ENCODE results near the gene ELAVL1.

Gene ELAVL1

GRCh38 chr19:8045872-8046568 is 40.6 kb upstream of the ELAVL1 start:
- TF ChIP-seq CTCF (IDR thresholded peaks at IDR 0.05; ENCODE audit: insufficient read depth, low read length, missing control alignments) = no peak
- ChIA-PET POLR2A (no interaction called here), CTCF (no interaction called here)
- no peak overlapping the region for H3K4me3 ChIP-seq (ENCODE audit: low read depth, low read length)
- no peak for DNase-seq (ENCODE audit: low read depth, low spot score)

GRCh38 chr19:8044018-8044417 is 38.6 kb upstream of the ELAVL1 start:
- DNase-seq (ENCODE audit: low read depth, low spot score) = no peak
- TF ChIP-seq CTCF (IDR thresholded peaks at IDR 0.05; ENCODE audit: insufficient read depth, low read length, missing control alignments) = no peak

GRCh38 chr19:8042900-8043299 is 37.5 kb upstream of the ELAVL1 start:
- no peak for TF ChIP-seq CTCF (IDR thresholded peaks at IDR 0.05; ENCODE audit: insufficient read depth, low read length, missing control alignments)
- POLR2A ChIA-PET = no interaction called here
- CTCF ChIA-PET = no interaction called here
- H3K4me3 ChIP-seq (ENCODE audit: low read depth, low read length) = no peak overlapping the region
- DNase-seq (ENCODE audit: low read depth, low spot score) = no peak

More at GRCh38 chr19:8044018-8044417, 38.6 kb upstream of the ELAVL1 start:
- H3K4me3 ChIP-seq (ENCODE audit: low read depth, low read length) = no peak overlapping the region
- CTCF ChIA-PET = no interaction called here
- POLR2A ChIA-PET = no interaction called here

GRCh38 chr19:8041531-8041931 is 36.1 kb upstream of the ELAVL1 start:
- no peak for TF ChIP-seq CTCF (IDR thresholded peaks at IDR 0.05; ENCODE audit: insufficient read depth, low read length, missing control alignments)
- DNase-seq (ENCODE audit: low read depth, low spot score) = no peak
- CTCF ChIA-PET = interaction anchor here (0.7 kb wide), 1 partner anchor 39 kb away, joined by 3 read pairs; no protein-coding TSS in a partner anchor
- no peak overlapping the region for H3K4me3 ChIP-seq (ENCODE audit: low read depth, low read length)
- POLR2A ChIA-PET = no interaction called here

- ChIA-PET POLR2A (no interaction called here), CTCF (no interaction called here)
- no peak for TF ChIP-seq CTCF (IDR thresholded peaks at IDR 0.05; ENCODE audit: insufficient read depth, low read length, missing control alignments)
- H3K4me3 ChIP-seq (ENCODE audit: low read depth, low read length) = no peak overlapping the region
- DNase-seq (ENCODE audit: low read depth, low spot score) = no peak
Observed at GRCh38 chr19:8039231-8039630, 33.8 kb upstream of the ELAVL1 start.

GRCh38 chr19:8038815-8039214 is 33.4 kb upstream of the ELAVL1 start:
- H3K4me3 ChIP-seq (ENCODE audit: low read depth, low read length) = no peak overlapping the region
- TF ChIP-seq CTCF (IDR thresholded peaks at IDR 0.05; ENCODE audit: insufficient read depth, low read length, missing control alignments) = no peak
- CTCF ChIA-PET = no interaction called here
- POLR2A ChIA-PET = no interaction called here
- no peak for DNase-seq (ENCODE audit: low read depth, low spot score)

Data from AG04449 (cell line).